H1 (cell line): ENCODE data around the gene MFAP3L. TPM values are rescaled to one million over a fixed set of nuclear protein-coding genes. Genes with fewer than 3 reads are reported as not detected.

Source experiments
- CTCF ChIA-PET: fragments of 300-600 bp; sonication (Branson Sonifier 250); formaldehyde crosslinking; loops from one replicate; lab custom pipeline; 2021; ENCODE audit not compliant: partially characterized antibody; lab: Charles Lee
- POLR2A ChIA-PET: fragments of 300-600 bp; sonication (Branson Sonifier 250); formaldehyde crosslinking; loops from one replicate; lab custom pipeline; 2021; ENCODE audit warnings: inconsistent platforms; ENCODE audit not compliant: partially characterized antibody; lab: Charles Lee
- DNase-seq, 2 experiments: peaks; one replicate each; pipeline versions ENCODE4 v3.0.0 to v3.0.0-alpha.2; 2010 to 2022; ENCODE audit warnings: low spot score in 2 of 2, low read depth in 1 of 2, mixed read lengths in 1 of 2
- FAIRE-seq: peaks from 2 replicates; lab custom pipeline; 2011; peaks lifted over from hg19 to GRCh38; lab: Jason Lieb, UNC
- H2AFZ ChIP-seq: 2 replicates; pipeline ENCODE4 v1.8.1; 2012; ENCODE audit warnings: low read length, inconsistent platforms
- H2AK5ac ChIP-seq: 2 replicates; pipeline ENCODE4 v1.6.1; 2013; ENCODE audit warnings: low read depth, low read length
- H2BK120ac ChIP-seq: replicated peaks from 2 replicates; pipeline ENCODE3; 2013; ENCODE audit warnings: low read depth, low read length, inconsistent platforms
- H2BK12ac ChIP-seq: 2 replicates; pipeline ENCODE4 v1.6.1; 2013; ENCODE audit warnings: low read depth, low read length
- H2BK15ac ChIP-seq: 2 replicates; pipeline ENCODE4 v1.6.1; 2013; ENCODE audit warnings: low read length
- H2BK20ac ChIP-seq: 2 replicates; pipeline ENCODE4 v1.6.1; 2013; ENCODE audit warnings: low read length
- H2BK5ac ChIP-seq: 2 replicates; pipeline ENCODE4 v1.6.1; 2013; ENCODE audit warnings: low read depth, low read length
- H3K14ac ChIP-seq: 2 replicates; pipeline ENCODE4 v1.6.1; 2013; ENCODE audit warnings: inconsistent platforms; ENCODE audit not compliant: insufficient read length
- H3K18ac ChIP-seq: 2 replicates; pipeline ENCODE4 v1.6.1; 2013; ENCODE audit warnings: low read length; ENCODE audit errors: extremely low read depth
- H3K23ac ChIP-seq: 2 replicates; pipeline ENCODE4 v1.6.1; 2013; ENCODE audit warnings: inconsistent platforms; ENCODE audit not compliant: insufficient read length
- H3K23me2 ChIP-seq: 2 replicates; pipeline ENCODE4 v1.6.1; 2013; ENCODE audit warnings: low read depth, low read length
- H3K27ac ChIP-seq: 2 replicates; pipeline ENCODE4 v1.6.1; 2011; ENCODE audit warnings: low read depth, low read length, inconsistent platforms
- H3K27me3 ChIP-seq, 4 experiments: replicated peaks in 1 of 4; 1 replicate in 1 of 4; 2 replicates in 3 of 4; pipeline versions ENCODE4 v1.6.1 to v1.8.1; 2011 to 2013; ENCODE audit warnings: low read length in 3 of 4, mild to moderate bottlenecking in 3 of 4, inconsistent platforms in 2 of 4, mixed read lengths in 2 of 4, moderate library complexity in 1 of 4; ENCODE audit not compliant: control insufficient read depth in 3 of 4, insufficient read depth in 3 of 4; ENCODE audit errors: extremely low read depth in 1 of 4
- H3K36me3 ChIP-seq, 4 experiments: 2 replicates each; pipeline versions ENCODE4 v1.6.1 to v1.8.1; 2011 to 2013; ENCODE audit warnings: mild to moderate bottlenecking in 4 of 4, low read length in 3 of 4, moderate library complexity in 2 of 4, control low read depth in 1 of 4, inconsistent platforms in 1 of 4; ENCODE audit not compliant: insufficient read depth in 4 of 4, control insufficient read depth in 2 of 4
- H3K4ac ChIP-seq: replicated peaks from 2 replicates; pipeline ENCODE3; 2013; ENCODE audit warnings: low read length, low read depth, mixed read lengths, inconsistent platforms; ENCODE audit not compliant: insufficient read length
- H3K4me1 ChIP-seq, 4 experiments: replicated peaks in 1 of 4; 1 replicate in 1 of 4; 2 replicates in 3 of 4; pipeline versions ENCODE4 v1.6.1 to v1.8.1; 2011 to 2013; ENCODE audit warnings: low read length in 3 of 4, inconsistent platforms in 2 of 4, mixed read lengths in 1 of 4; ENCODE audit not compliant: insufficient read depth in 4 of 4, control insufficient read depth in 3 of 4
- H3K4me2 ChIP-seq, 2 experiments: 2 replicates each; pipeline versions ENCODE4 v1.6.1 to v1.8.1; 2011 to 2013; ENCODE audit warnings: low read depth in 2 of 2, low read length in 2 of 2, control low read depth in 1 of 2, inconsistent platforms in 1 of 2, mild to moderate bottlenecking in 1 of 2; ENCODE audit not compliant: insufficient read depth in 1 of 2
- H3K4me3 ChIP-seq, 4 experiments: fragments of 200-600, 300-600 bp in 1 of 4; sonication (generic), shearing (Covaris generic), sonication (Bioruptor Twin) in 1 of 4; 2 replicates each; pipeline versions ENCODE4 v1.5.1 to v1.8.1; 2011 to 2016; ENCODE audit warnings: low read length in 4 of 4, low read depth in 3 of 4, control low read depth in 2 of 4, inconsistent platforms in 2 of 4, mild to moderate bottlenecking in 2 of 4, mixed read lengths in 1 of 4, moderate library complexity in 1 of 4; ENCODE audit not compliant: insufficient read depth in 2 of 4; ENCODE audit errors: extremely low read depth in 1 of 4
- H3K56ac ChIP-seq: replicated peaks from 2 replicates; pipeline ENCODE3; 2013; ENCODE audit warnings: low read depth, mild to moderate bottlenecking, mixed read lengths, low read length, inconsistent platforms; ENCODE audit not compliant: insufficient read length
- H3K79me1 ChIP-seq: 2 replicates; pipeline ENCODE4 v1.6.1; 2013; ENCODE audit warnings: low read depth, low read length, control low read depth
- H3K79me2 ChIP-seq, 2 experiments: 2 replicates each; pipeline versions ENCODE4 v1.6.1 to v1.8.1; 2012 to 2013; ENCODE audit warnings: low read length in 2 of 2, mild to moderate bottlenecking in 2 of 2, inconsistent platforms in 1 of 2; ENCODE audit not compliant: insufficient read depth in 2 of 2, control insufficient read depth in 1 of 2
- H3K9ac ChIP-seq, 4 experiments: replicated peaks in 1 of 4; 1 replicate in 1 of 4; 2 replicates in 3 of 4; pipeline versions ENCODE4 v1.6.1 to v1.8.1; 2011 to 2013; ENCODE audit warnings: low read depth in 3 of 4, low read length in 3 of 4, control low read depth in 2 of 4, mild to moderate bottlenecking in 2 of 4, moderate library complexity in 2 of 4, inconsistent platforms in 1 of 4; ENCODE audit errors: extremely low read depth in 1 of 4
- H3K9me3 ChIP-seq, 2 experiments: 2 replicates each; pipeline versions ENCODE4 v1.6.1 to v1.8.1; 2012 to 2013; ENCODE audit warnings: mild to moderate bottlenecking in 2 of 2, moderate library complexity in 2 of 2, control low read depth in 1 of 2, inconsistent platforms in 1 of 2, low read depth in 1 of 2, low read length in 1 of 2, mixed read lengths in 1 of 2; ENCODE audit not compliant: insufficient read depth in 2 of 2
- H4K20me1 ChIP-seq, 2 experiments: replicated peaks in 1 of 2; 2 replicates each; pipeline versions ENCODE3 to v1.8.1; 2011 to 2013; ENCODE audit warnings: inconsistent platforms in 2 of 2, low read length in 2 of 2, mild to moderate bottlenecking in 1 of 2; ENCODE audit not compliant: insufficient read depth in 2 of 2, control insufficient read depth in 1 of 2
- H4K5ac ChIP-seq: 2 replicates; pipeline ENCODE4 v1.6.1; 2013; ENCODE audit warnings: low read length, low read depth, mixed read lengths, inconsistent platforms; ENCODE audit not compliant: insufficient read length
- H4K8ac ChIP-seq: 2 replicates; pipeline ENCODE4 v1.8.0; 2013; ENCODE audit warnings: mild to moderate bottlenecking, moderate library complexity, low read length, inconsistent platforms; ENCODE audit not compliant: insufficient read depth; ENCODE audit errors: extremely low read depth
- H4K91ac ChIP-seq: replicated peaks from 2 replicates; pipeline ENCODE3; 2013; ENCODE audit warnings: low read length, mixed read lengths, inconsistent platforms; ENCODE audit not compliant: insufficient read length
- BCL11A ChIP-seq, 2 experiments: IDR thresholded peaks; one replicate each; pipeline ENCODE4 v1.6.1; 2011; ENCODE audit warnings: low read depth in 2 of 2, low read length in 2 of 2, mild to moderate bottlenecking in 2 of 2
- GABPA ChIP-seq: IDR thresholded peaks from 2 replicates; pipeline ENCODE4 v1.6.1; 2011; ENCODE audit warnings: mild to moderate bottlenecking, low read length, moderate library complexity, borderline replicate concordance; ENCODE audit not compliant: insufficient read depth
- JUN ChIP-seq: IDR thresholded peaks from 2 replicates; pipeline ENCODE4 v1.6.1; 2011; ENCODE audit warnings: low read depth, mild to moderate bottlenecking, improper control_type of control experiment, low read length
- KDM5A ChIP-seq: fragments of 200-600 bp; IDR thresholded peaks from 2 replicates; pipeline ENCODE4 v1.7.1; 2012; ENCODE audit warnings: mild to moderate bottlenecking, low read length, inconsistent platforms, mixed read lengths
- TAF7 ChIP-seq: optimal IDR thresholded peaks from 2 replicates; pipeline ENCODE3; 2011; ENCODE audit warnings: low read depth, mild to moderate bottlenecking, inconsistent platforms, low read length, moderate library complexity, borderline replicate concordance
- TBP ChIP-seq: IDR thresholded peaks from 2 replicates; pipeline ENCODE4 v1.6.1; 2011; ENCODE audit warnings: low read depth, low read length, improper control_type of control experiment
- WGBS, 2 experiments: shearing (Covaris generic) in 1 of 2; methylation state at CpG; one replicate each; pipeline versions ENCODE4 v1.1.6 to v1.1.7; 2013 to 2015; ENCODE audit warnings: low lambda C conversion rate in 2 of 2, mixed read lengths in 2 of 2, inconsistent platforms in 1 of 2, low coverage in 1 of 2, missing lambda C conversion rate in 1 of 2; ENCODE audit not compliant: insufficient replicate concordance in 2 of 2, insufficient coverage in 1 of 2, insufficient read length in 1 of 2; ENCODE audit errors: extremely low coverage in 1 of 2, missing lambda C conversion rate in 1 of 2; 5-methylcytosine and 5-hydroxymethylcytosine counted together
- polyA plus RNA-seq, 7 experiments: library from polyadenylated mRNA; depleted of rRNA in 3 of 7; stranded (reverse) in 5 of 7; unstranded in 2 of 7; fragments of >200 nt in 5 of 7; fragments of 200-250 nt in 2 of 7; gene quantifications; 1 replicate in 5 of 7; 2 replicates in 1 of 7; 4 replicates in 1 of 7; pipeline versions ENCODE4 v1.2.1 to v1.2.3, GENCODE V29; 2011 to 2013; ENCODE audit warnings: missing spikeins in 2 of 7, mixed read lengths in 2 of 7
- total RNA-seq: library from RNA; stranded (reverse); fragmentation: NEBNext Ultra II Directional; extraction: Animal tissue kit (Norgen Biotek cat#: 25700); gene quantifications from 2 replicates; pipeline ENCODE4 v1.2.1, GENCODE V29; 2021
- TF ChIP-seq, protein P1 (sequence below), 3 experiments: IDR thresholded peaks; 1 replicate in 2 of 3; 2 replicates in 1 of 3; pipeline versions ENCODE4 v1.5.1 to v1.6.1; 2011; ENCODE audit warnings: low read length in 3 of 3, mild to moderate bottlenecking in 3 of 3, inconsistent platforms in 2 of 3, low read depth in 1 of 3, moderate library complexity in 1 of 3; ENCODE audit not compliant: insufficient read depth in 1 of 3; ENCODE audit errors: control extremely low read depth in 1 of 3

MFAP3L gene
- total and polyA plus RNA-seq, 2 of the 8 experiments (the other 6 are each of a cell fraction or from before 2014, with no cell fraction given), result 7.0 to 9.8 TPM

DNA sequence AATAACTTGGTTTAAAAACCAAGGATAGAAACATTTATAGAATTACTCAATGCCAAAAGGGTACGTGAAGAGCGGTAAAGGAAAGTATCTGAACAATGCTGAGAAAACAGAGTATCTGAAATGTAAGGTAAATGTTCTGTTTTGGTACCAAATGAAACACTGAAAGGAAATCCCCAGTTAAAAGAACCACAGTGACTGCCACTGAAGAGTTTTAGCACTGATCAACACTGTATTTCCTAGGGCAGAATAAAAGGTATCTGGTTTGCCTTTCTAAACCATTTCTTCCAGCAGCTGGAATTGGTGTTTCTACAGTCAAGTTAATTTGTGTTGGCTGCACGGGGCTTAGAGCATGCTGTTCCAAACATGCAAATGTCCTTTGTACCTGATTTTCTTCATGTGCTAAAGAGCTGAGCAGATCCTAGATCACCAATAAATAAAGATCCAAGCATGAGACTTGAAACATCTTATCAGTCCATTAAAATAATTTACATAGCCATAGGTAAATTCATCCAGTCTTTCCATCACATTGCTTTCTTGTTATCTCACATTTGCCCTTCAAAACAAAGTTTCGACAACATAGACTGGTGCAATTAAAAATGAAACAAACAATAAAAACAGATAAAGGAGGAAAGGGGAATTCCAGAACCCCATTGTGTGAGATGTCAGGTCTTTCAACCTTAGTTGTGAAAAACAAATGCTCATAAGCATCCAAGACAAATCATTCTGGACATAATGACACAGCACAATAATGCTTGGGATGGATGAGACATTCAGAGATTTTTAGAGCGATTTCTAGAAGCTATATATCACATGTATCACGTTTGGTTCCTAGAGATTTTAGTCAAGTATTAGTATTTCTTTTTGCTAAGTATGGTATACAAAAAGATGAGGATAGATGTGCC is 38.6 kb downstream of the MFAP3L start:
- H3K79me2 ChIP-seq, result no peaks in the 10 kb centered on the region
- H2BK15ac ChIP-seq, result no peak overlapping the region
- no peak overlapping the region for H4K5ac ChIP-seq
- H2AFZ ChIP-seq, result no peak overlapping the region
- H3K23ac ChIP-seq, result no peak overlapping the region
- H2BK20ac ChIP-seq, result no peak overlapping the region
- FAIRE-seq, result no peak
- 77% methylated on average over 6 of the region's 6 CpGs; no CpG with 5 or more reads in 1 of the 2 experiments for WGBS, 2 experiments
- H3K23me2 ChIP-seq, result no peaks in the 10 kb centered on the region
- H4K20me1 ChIP-seq, result no peaks in the 10 kb centered on the region
- H3K9ac ChIP-seq, result no peak overlapping the region
- POLR2A ChIA-PET, result no interaction called here
- H2BK12ac ChIP-seq, result no peak overlapping the region
- no peak for TF ChIP-seq JUN
- TF ChIP-seq GABPA, result no peak
- no peak for TF ChIP-seq BCL11A (IDR thresholded peaks at IDR 0.05; ENCODE audit: low read depth in 2 of 2, low read length in 2 of 2)
- TF ChIP-seq KDM5A, result no peak
- TF ChIP-seq, protein P1, sequence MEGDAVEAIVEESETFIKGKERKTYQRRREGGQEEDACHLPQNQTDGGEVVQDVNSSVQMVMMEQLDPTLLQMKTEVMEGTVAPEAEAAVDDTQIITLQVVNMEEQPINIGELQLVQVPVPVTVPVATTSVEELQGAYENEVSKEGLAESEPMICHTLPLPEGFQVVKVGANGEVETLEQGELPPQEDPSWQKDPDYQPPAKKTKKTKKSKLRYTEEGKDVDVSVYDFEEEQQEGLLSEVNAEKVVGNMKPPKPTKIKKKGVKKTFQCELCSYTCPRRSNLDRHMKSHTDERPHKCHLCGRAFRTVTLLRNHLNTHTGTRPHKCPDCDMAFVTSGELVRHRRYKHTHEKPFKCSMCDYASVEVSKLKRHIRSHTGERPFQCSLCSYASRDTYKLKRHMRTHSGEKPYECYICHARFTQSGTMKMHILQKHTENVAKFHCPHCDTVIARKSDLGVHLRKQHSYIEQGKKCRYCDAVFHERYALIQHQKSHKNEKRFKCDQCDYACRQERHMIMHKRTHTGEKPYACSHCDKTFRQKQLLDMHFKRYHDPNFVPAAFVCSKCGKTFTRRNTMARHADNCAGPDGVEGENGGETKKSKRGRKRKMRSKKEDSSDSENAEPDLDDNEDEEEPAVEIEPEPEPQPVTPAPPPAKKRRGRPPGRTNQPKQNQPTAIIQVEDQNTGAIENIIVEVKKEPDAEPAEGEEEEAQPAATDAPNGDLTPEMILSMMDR (IDR thresholded peaks at IDR 0.05; ENCODE audit: control extremely low read depth in 1 of 3, insufficient read depth in 1 of 3, low read depth in 1 of 3, low read length in 3 of 3), result no peak
- TF ChIP-seq TBP, result no peak
- TF ChIP-seq TAF7, result no peak
- no peak for DNase-seq
- peaks cover 0 to 6% (median 0%) of the 10 kb centered on the region in 4 experiments; a peak in 1 of 7 replicates for H3K4me1 ChIP-seq
- no peak overlapping the region for H3K14ac ChIP-seq
- no peaks in the 10 kb centered on the region; a peak in 1 of 8 replicates for H3K36me3 ChIP-seq
- H3K56ac ChIP-seq, result no peak overlapping the region
- no peak overlapping the region for H2BK5ac ChIP-seq
- no peak overlapping the region for H2BK120ac ChIP-seq
- H3K79me1 ChIP-seq, result no peaks in the 10 kb centered on the region
- H2AK5ac ChIP-seq, result no peak overlapping the region
- no peak overlapping the region for H3K18ac ChIP-seq
- H4K91ac ChIP-seq, result no peak overlapping the region
- H3K27ac ChIP-seq, result no peak overlapping the region
- no peak overlapping the region for H4K8ac ChIP-seq
- H3K4ac ChIP-seq, result no peak overlapping the region
- H3K4me3 ChIP-seq, result no peak overlapping the region
- peak overlapping the region in 1 of 2 experiments; percentile 16; a peak in 1 of 4 replicates for H3K4me2 ChIP-seq
- H3K27me3 ChIP-seq, result no peaks in the 10 kb centered on the region
- H3K9me3 ChIP-seq, result no peaks in the 10 kb centered on the region
- CTCF ChIA-PET, result interaction anchor here (0.7 to 1.6 kb wide), 2 partner anchors 37 to 176 kb away, joined by 3 read pairs; no protein-coding TSS in a partner anchor
